Measurements from ENCODE around the gene ZDHHC16.
"Not testable (repeated sequence)": the region's sequence is repeated elsewhere in the genome, so short reads cannot be mapped to it uniquely, and the experiment has no call there.

The ZDHHC16 gene

GRCh38 chr10:97412891-97413304 lies 33.1 kb upstream of the ZDHHC16 start:
- Histone ChIP-seq H2BK120ac (ENCODE audit: low read depth, low read length) (no peak overlapping the region), H4K5ac (ENCODE audit: low read length) (no peak overlapping the region), H3K79me2 (ENCODE audit: control insufficient read depth, insufficient read depth, low read length) (no peaks in the 10 kb centered on the region), H3K79me1 (ENCODE audit: low read length) (no peaks in the 10 kb centered on the region), H3K23ac (ENCODE audit: low read length) (no peak overlapping the region), H3K56ac (ENCODE audit: low read length) (no peak overlapping the region), H3K4ac (ENCODE audit: low read depth, low read length) (no peak overlapping the region), H2BK15ac (replicated peaks; ENCODE audit: low read depth) (no peak overlapping the region), H3K4me2 (ENCODE audit: low read length) (no peak overlapping the region), H3K9ac (ENCODE audit: low read length) (no peak overlapping the region), H4K8ac (ENCODE audit: low read depth, low read length) (no peak overlapping the region), H3K36me3 (ENCODE audit: control insufficient read depth, insufficient read depth, low read length) (no peaks in the 10 kb centered on the region), H3K27ac (ENCODE audit: low read depth, low read length) (no peak overlapping the region), H3K18ac (ENCODE audit: low read length) (no peak overlapping the region), H3K27me3 (ENCODE audit: insufficient read depth, low read length, poor library complexity) (no peaks in the 10 kb centered on the region), H2BK5ac (ENCODE audit: low read length) (no peak overlapping the region), H3K4me1 (ENCODE audit: control insufficient read depth, low read depth, low read length) (no peaks in the 10 kb centered on the region), H2AK5ac (ENCODE audit: low read length) (no peak overlapping the region), H3K4me3 (ENCODE audit: low read length) (no peak overlapping the region)
- no peak for DNase-seq
- no CpG with 5 or more reads among the region's 10 CpGs for WGBS (ENCODE audit: extremely low coverage, insufficient coverage, low lambda C conversion rate)

GRCh38 chr10:97416565-97416964 lies 29.4 kb upstream of the ZDHHC16 start:
- H3K27ac ChIP-seq (ENCODE audit: low read depth, low read length): no peak overlapping the region
- peaks cover 2% of the 10 kb centered on the region for H3K4me1 ChIP-seq (ENCODE audit: control insufficient read depth, low read depth, low read length)
- no peak overlapping the region for H3K4me3 ChIP-seq (ENCODE audit: low read length)
- H3K18ac ChIP-seq (ENCODE audit: low read length): no peak overlapping the region
- no peaks in the 10 kb centered on the region for H3K36me3 ChIP-seq (ENCODE audit: control insufficient read depth, insufficient read depth, low read length)
- no peak overlapping the region for H3K4me2 ChIP-seq (ENCODE audit: low read length)
- H4K8ac ChIP-seq (ENCODE audit: low read depth, low read length): no peak overlapping the region
- no peak overlapping the region for H4K5ac ChIP-seq (ENCODE audit: low read length)
- H2BK15ac ChIP-seq (replicated peaks; ENCODE audit: low read depth): no peak overlapping the region
- H3K79me2 ChIP-seq (ENCODE audit: control insufficient read depth, insufficient read depth, low read length): no peaks in the 10 kb centered on the region
- no peak overlapping the region for H3K4ac ChIP-seq (ENCODE audit: low read depth, low read length)
- H2BK120ac ChIP-seq (ENCODE audit: low read depth, low read length): no peak overlapping the region
- WGBS (ENCODE audit: extremely low coverage, insufficient coverage, low lambda C conversion rate): no CpG with 5 or more reads among the region's 6 CpGs
- H3K9ac ChIP-seq (ENCODE audit: low read length): no peak overlapping the region
- no peak overlapping the region for H2BK5ac ChIP-seq (ENCODE audit: low read length)
- H2AK5ac ChIP-seq (ENCODE audit: low read length): no peak overlapping the region
- no peak overlapping the region for H3K23ac ChIP-seq (ENCODE audit: low read length)
- no peaks in the 10 kb centered on the region for H3K79me1 ChIP-seq (ENCODE audit: low read length)
- H3K27me3 ChIP-seq (ENCODE audit: insufficient read depth, low read length, poor library complexity): no peaks in the 10 kb centered on the region
- no peak for DNase-seq
- H3K56ac ChIP-seq (ENCODE audit: low read length): no peak overlapping the region

GRCh38 chr10:97423757-97424098 lies 22.2 kb upstream of the ZDHHC16 start:
- H4K5ac ChIP-seq (ENCODE audit: low read length); H3K4ac ChIP-seq (ENCODE audit: low read depth, low read length); H3K18ac ChIP-seq (ENCODE audit: low read length); H4K8ac ChIP-seq (ENCODE audit: low read depth, low read length); H3K27me3 ChIP-seq (ENCODE audit: insufficient read depth, low read length, poor library complexity); H3K4me2 ChIP-seq (ENCODE audit: low read length); H3K23ac ChIP-seq (ENCODE audit: low read length); H2BK120ac ChIP-seq (ENCODE audit: low read depth, low read length); H3K27ac ChIP-seq (ENCODE audit: low read depth, low read length); H3K56ac ChIP-seq (ENCODE audit: low read length); H3K79me1 ChIP-seq (ENCODE audit: low read length); H3K36me3 ChIP-seq (ENCODE audit: control insufficient read depth, insufficient read depth, low read length); H3K9ac ChIP-seq (ENCODE audit: low read length); DNase-seq; H2AK5ac ChIP-seq (ENCODE audit: low read length); H2BK15ac ChIP-seq (replicated peaks; ENCODE audit: low read depth); H3K4me3 ChIP-seq (ENCODE audit: low read length); H2BK5ac ChIP-seq (ENCODE audit: low read length); H3K4me1 ChIP-seq (ENCODE audit: control insufficient read depth, low read depth, low read length): not testable (repeated sequence)
- peaks cover 25% of the 10 kb centered on the region for H3K79me2 ChIP-seq (ENCODE audit: control insufficient read depth, insufficient read depth, low read length)
- no CpG with 5 or more reads among the region's 8 CpGs for WGBS (ENCODE audit: extremely low coverage, insufficient coverage, low lambda C conversion rate)

GRCh38 chr10:97425964-97426775 lies 19.8 kb upstream of the ZDHHC16 start, which contains the start of gene PGAM1:
Gene PGAM1 (plus strand): TSS chr10:97426191. CDS start chr10:97426308, 117 bp downstream.
- H3K79me2 ChIP-seq (ENCODE audit: control insufficient read depth, insufficient read depth, low read length): peaks cover 34% of the 10 kb centered on the region
- peak within 1 kb of the TSS; percentile 92 for H2AK5ac ChIP-seq (ENCODE audit: low read length)
- peak within 1 kb of the TSS; percentile 77 for H4K8ac ChIP-seq (ENCODE audit: low read depth, low read length)
- DNase-seq: peak; percentile 97
- peak within 1 kb of the TSS; percentile 94 for H3K27ac ChIP-seq (ENCODE audit: low read depth, low read length)
- peaks cover 2% of the 10 kb centered on the region for H3K79me1 ChIP-seq (ENCODE audit: low read length)
- peak within 1 kb of the TSS; percentile 99 for H3K4ac ChIP-seq (ENCODE audit: low read depth, low read length)
- H3K9ac ChIP-seq (ENCODE audit: low read length): peak within 1 kb of the TSS; percentile 92
- peak within 1 kb of the TSS; percentile 100 for H3K4me3 ChIP-seq (ENCODE audit: low read length)
- peaks cover 9% of the 10 kb centered on the region for H3K36me3 ChIP-seq (ENCODE audit: control insufficient read depth, insufficient read depth, low read length)
- peak within 1 kb of the TSS; percentile 98 for H3K18ac ChIP-seq (ENCODE audit: low read length)
- H2BK15ac ChIP-seq (replicated peaks; ENCODE audit: low read depth): no peak within 1 kb of the TSS
- peak within 1 kb of the TSS; percentile 37 for H2BK120ac ChIP-seq (ENCODE audit: low read depth, low read length)
- peak within 1 kb of the TSS; percentile 76 for H3K4me2 ChIP-seq (ENCODE audit: low read length)
- no CpG with 5 or more reads among the region's 90 CpGs for WGBS (ENCODE audit: extremely low coverage, insufficient coverage, low lambda C conversion rate)
- H3K27me3 ChIP-seq (ENCODE audit: insufficient read depth, low read length, poor library complexity): no peaks in the 10 kb centered on the region
- peak within 1 kb of the TSS; percentile 87 for H2BK5ac ChIP-seq (ENCODE audit: low read length)
- peak within 1 kb of the TSS; percentile 98 for H3K23ac ChIP-seq (ENCODE audit: low read length)
- H3K56ac ChIP-seq (ENCODE audit: low read length): peak within 1 kb of the TSS; percentile 94
- no peak within 1 kb of the TSS for H4K5ac ChIP-seq (ENCODE audit: low read length)
- peaks cover 5% of the 10 kb centered on the region for H3K4me1 ChIP-seq (ENCODE audit: control insufficient read depth, low read depth, low read length)

GRCh38 chr10:97426776-97427570 lies 19.0 kb upstream of the ZDHHC16 start:
- Histone ChIP-seq H2BK120ac (ENCODE audit: low read depth, low read length) (no peak overlapping the region), H3K56ac (ENCODE audit: low read length) (peak overlapping the region; percentile 94), H2BK5ac (ENCODE audit: low read length) (peak overlapping the region; percentile 26), H2AK5ac (ENCODE audit: low read length) (no peak overlapping the region), H2BK15ac (replicated peaks; ENCODE audit: low read depth) (no peak overlapping the region), H3K79me2 (ENCODE audit: control insufficient read depth, insufficient read depth, low read length) (peaks cover 34% of the 10 kb centered on the region), H3K4me3 (ENCODE audit: low read length) (peak overlapping the region; percentile 100), H4K5ac (ENCODE audit: low read length) (no peak overlapping the region), H3K27me3 (ENCODE audit: insufficient read depth, low read length, poor library complexity) (no peaks in the 10 kb centered on the region), H4K8ac (ENCODE audit: low read depth, low read length) (no peak overlapping the region), H3K9ac (ENCODE audit: low read length) (peak overlapping the region; percentile 92), H3K4ac (ENCODE audit: low read depth, low read length) (peak overlapping the region; percentile 99), H3K36me3 (ENCODE audit: control insufficient read depth, insufficient read depth, low read length) (peaks cover 13% of the 10 kb centered on the region), H3K18ac (ENCODE audit: low read length) (peak overlapping the region; percentile 98), H3K4me1 (ENCODE audit: control insufficient read depth, low read depth, low read length) (peaks cover 5% of the 10 kb centered on the region), H3K23ac (ENCODE audit: low read length) (peak overlapping the region; percentile 98), H3K79me1 (ENCODE audit: low read length) (peaks cover 2% of the 10 kb centered on the region), H3K4me2 (ENCODE audit: low read length) (peak overlapping the region; percentile 70), H3K27ac (ENCODE audit: low read depth, low read length) (peak overlapping the region; percentile 94)
- DNase-seq: peak; percentile 67
- no CpG with 5 or more reads among the region's 34 CpGs for WGBS (ENCODE audit: extremely low coverage, insufficient coverage, low lambda C conversion rate)

All from mesendoderm (in vitro differentiated cells).